H1 (cell line): ENCODE results near the gene C4B.
"Not testable (repeated sequence)": the region's sequence is repeated elsewhere in the genome, so short reads cannot be mapped to it uniquely, and the experiment has no call there.

Experiments
- ATF2 ChIP-seq: IDR thresholded peaks from 2 replicates; pipeline ENCODE4 v1.6.1; 2012; ENCODE audit warnings: low read length, inconsistent platforms
- BCL11A ChIP-seq, 2 experiments: IDR thresholded peaks; one replicate each; pipeline ENCODE4 v1.6.1; 2011; ENCODE audit warnings: low read depth in 2 of 2, low read length in 2 of 2, mild to moderate bottlenecking in 2 of 2
- CTCF ChIP-seq, 3 experiments: IDR thresholded peaks; 1 replicate in 2 of 3; 2 replicates in 1 of 3; pipeline versions ENCODE4 v1.5.1 to v1.6.1; 2011; ENCODE audit warnings: low read length in 3 of 3, mild to moderate bottlenecking in 3 of 3, inconsistent platforms in 2 of 3, low read depth in 1 of 3, moderate library complexity in 1 of 3; ENCODE audit not compliant: insufficient read depth in 1 of 3; ENCODE audit errors: control extremely low read depth in 1 of 3
- POLR2A ChIP-seq, 2 experiments: IDR thresholded peaks; 1 replicate in 1 of 2; 2 replicates in 1 of 2; pipeline ENCODE4 v1.6.1; 2011; ENCODE audit warnings: low read depth in 2 of 2, low read length in 2 of 2, mild to moderate bottlenecking in 2 of 2; ENCODE audit errors: control extremely low read depth in 1 of 2
- POLR2AphosphoS5 ChIP-seq: IDR thresholded peaks from 2 replicates; pipeline ENCODE4 v1.6.1; 2011; ENCODE audit warnings: low read depth, low read length
- RAD21 ChIP-seq, 2 experiments: IDR thresholded peaks in 1 of 2; conservative IDR thresholded peaks in 1 of 2; 2 replicates each; pipeline ENCODE4 v1.6.1; 2011; ENCODE audit warnings: low read depth in 2 of 2, low read length in 2 of 2, improper control_type of control experiment in 1 of 2, inconsistent platforms in 1 of 2, mild to moderate bottlenecking in 1 of 2, moderate library complexity in 1 of 2
- SIN3A ChIP-seq, 2 experiments: IDR thresholded peaks in 1 of 2; conservative IDR thresholded peaks in 1 of 2; 2 replicates each; pipeline ENCODE4 v1.6.1; 2011 to 2012; ENCODE audit warnings: low read length in 2 of 2, improper control_type of control experiment in 1 of 2, low read depth in 1 of 2, mild to moderate bottlenecking in 1 of 2
- SIRT6 ChIP-seq: IDR thresholded peaks from one replicate; pipeline ENCODE4 v1.7.1; 2012; ENCODE audit warnings: low read length, inconsistent platforms
- SP1 ChIP-seq: IDR thresholded peaks from 2 replicates; pipeline ENCODE4 v1.6.1; 2011; ENCODE audit warnings: low read depth, low read length
- TBP ChIP-seq: IDR thresholded peaks from 2 replicates; pipeline ENCODE4 v1.6.1; 2011; ENCODE audit warnings: low read depth, low read length, improper control_type of control experiment
- USF2 ChIP-seq: IDR thresholded peaks from 2 replicates; pipeline ENCODE4 v1.6.1; 2011; ENCODE audit warnings: low read length, improper control_type of control experiment
- ZNF274 ChIP-seq: IDR thresholded peaks from 2 replicates; pipeline ENCODE4 v1.7.0; 2012; ENCODE audit warnings: low read length, borderline replicate concordance; ENCODE audit errors: extremely low read depth

- TF ChIP-seq CTCF (IDR thresholded peaks at IDR 0.05; ENCODE audit: control extremely low read depth in 1 of 3, insufficient read depth in 1 of 3, low read depth in 1 of 3, low read length in 3 of 3); SIN3A (conservative IDR thresholded peaks at IDR 0.05 in 1 of 2, IDR thresholded peaks at IDR 0.05 in 1 of 2; ENCODE audit: low read depth in 1 of 2, low read length in 2 of 2); RAD21 (IDR thresholded peaks at IDR 0.05 in 1 of 2, conservative IDR thresholded peaks at IDR 0.05 in 1 of 2; ENCODE audit: low read depth in 2 of 2, low read length in 2 of 2); SIRT6; TBP; POLR2A (IDR thresholded peaks at IDR 0.05; ENCODE audit: control extremely low read depth in 1 of 2, low read depth in 2 of 2, low read length in 2 of 2); POLR2AphosphoS5; ZNF274; SP1; USF2; ATF2; BCL11A (IDR thresholded peaks at IDR 0.05; ENCODE audit: low read depth in 2 of 2, low read length in 2 of 2): not testable (repeated sequence)
Measured at GRCh38 chr6:32037598-32038524, 23.3 kb downstream of the C4B start, which contains the start of gene CYP21A2.
